Measurements from ENCODE around the gene GALNT14.

- TF ChIP-seq, protein P1, sequence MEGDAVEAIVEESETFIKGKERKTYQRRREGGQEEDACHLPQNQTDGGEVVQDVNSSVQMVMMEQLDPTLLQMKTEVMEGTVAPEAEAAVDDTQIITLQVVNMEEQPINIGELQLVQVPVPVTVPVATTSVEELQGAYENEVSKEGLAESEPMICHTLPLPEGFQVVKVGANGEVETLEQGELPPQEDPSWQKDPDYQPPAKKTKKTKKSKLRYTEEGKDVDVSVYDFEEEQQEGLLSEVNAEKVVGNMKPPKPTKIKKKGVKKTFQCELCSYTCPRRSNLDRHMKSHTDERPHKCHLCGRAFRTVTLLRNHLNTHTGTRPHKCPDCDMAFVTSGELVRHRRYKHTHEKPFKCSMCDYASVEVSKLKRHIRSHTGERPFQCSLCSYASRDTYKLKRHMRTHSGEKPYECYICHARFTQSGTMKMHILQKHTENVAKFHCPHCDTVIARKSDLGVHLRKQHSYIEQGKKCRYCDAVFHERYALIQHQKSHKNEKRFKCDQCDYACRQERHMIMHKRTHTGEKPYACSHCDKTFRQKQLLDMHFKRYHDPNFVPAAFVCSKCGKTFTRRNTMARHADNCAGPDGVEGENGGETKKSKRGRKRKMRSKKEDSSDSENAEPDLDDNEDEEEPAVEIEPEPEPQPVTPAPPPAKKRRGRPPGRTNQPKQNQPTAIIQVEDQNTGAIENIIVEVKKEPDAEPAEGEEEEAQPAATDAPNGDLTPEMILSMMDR (IDR thresholded peaks at IDR 0.05), result no peak
- no peak for TF ChIP-seq ZFX (IDR thresholded peaks at IDR 0.05; ENCODE audit: borderline replicate concordance)
Measured at GRCh38 chr2:30958193-30958917, 179.9 kb downstream of the GALNT14 start.

Measured in 22Rv1 (cell line).